HCT116 (cell line): ENCODE data around the gene TPSD1. TPM values are rescaled to one million over a fixed set of nuclear protein-coding genes. Genes with fewer than 3 reads are reported as not detected.
"Not testable (repeated sequence)": the region's sequence is repeated elsewhere in the genome, so short reads cannot be mapped to it uniquely, and the experiment has no call there.

Experiments
- ATAC-seq: fragments of 200-7000 bp; cut with Tn5 transposase; 2 replicates; pipeline ENCODE4 v1.9.1; 2020; ENCODE audit warnings: mild to moderate bottlenecking, moderate library complexity
- BruUV-seq: library from RNA; stranded (reverse); fragments of 400-500 nt; replicated peaks from 2 replicates; lab custom pipeline; 2021; lab: Mats Ljungman, UMichigan
- CTCF ChIA-PET: fragments of 300-600 bp; sonication (Branson Sonifier 250); formaldehyde crosslinking; loops from one replicate; lab custom pipeline; 2021; ENCODE audit warnings: antibody characterized with exemption; lab: Charles Lee
- POLR2A ChIA-PET: fragments of 300-600, 350-600 bp; sonication (Branson Sonifier 250); formaldehyde crosslinking; loops from one replicate; lab custom pipeline; 2021; ENCODE audit warnings: antibody characterized with exemption; lab: Charles Lee
- RAD21 ChIA-PET, 2 experiments: fragments of 300-600 bp; sonication (Branson Sonifier 250); formaldehyde crosslinking; loops; one replicate each; lab custom pipeline; 2023; ENCODE audit warnings: low total read pairs in 2 of 2; ENCODE audit not compliant: uncharacterized antibody in 2 of 2, unreplicated experiment in 2 of 2, low non-redundant PET in 1 of 2; lab: Charles Lee
- DNase-seq: peaks from one replicate; pipeline ENCODE4 v3.0.0-alpha.2; 2010; ENCODE audit warnings: low read depth, low spot score
- H2AFZ ChIP-seq: fragments of 200-600 bp; shearing (Covaris generic), sonication (generic); 2 replicates; pipeline ENCODE4 v1.6.1; 2017; ENCODE audit warnings: low read depth, mixed run types, mixed read lengths, antibody characterized with exemption, low read length; ENCODE audit not compliant: poor library complexity, severe bottlenecking
- H3K27ac ChIP-seq: 2 replicates; pipeline ENCODE4 v1.5.1; 2012; ENCODE audit warnings: low read depth, low read length
- H3K27me3 ChIP-seq: fragments of 200-600 bp; sonication (generic); 2 replicates; pipeline ENCODE4 v1.6.1; 2016; ENCODE audit warnings: mixed run types, low read length, mixed read lengths; ENCODE audit not compliant: insufficient read depth
- H3K36me3 ChIP-seq, 2 experiments: fragments of 200-500 bp in 1 of 2; fragments of 200-600 bp in 1 of 2; sonication (Bioruptor generic) in 1 of 2; sonication (generic) in 1 of 2; 2 replicates each; pipeline versions ENCODE4 v1.5.1 to v1.6.1; 2014 to 2016; ENCODE audit warnings: low read length in 2 of 2, inconsistent platforms in 1 of 2, mixed read lengths in 1 of 2, mixed run types in 1 of 2; ENCODE audit not compliant: insufficient read depth in 2 of 2, control insufficient read depth in 1 of 2
- H3K4me1 ChIP-seq, 2 experiments: fragments of 200-600 bp in 1 of 2; sonication (generic) in 1 of 2; 2 replicates each; pipeline versions ENCODE4 v1.5.1 to v1.6.1; 2012 to 2017; ENCODE audit warnings: low read length in 2 of 2, inconsistent platforms in 1 of 2, mild to moderate bottlenecking in 1 of 2, mixed read lengths in 1 of 2, mixed run types in 1 of 2, moderate library complexity in 1 of 2; ENCODE audit not compliant: insufficient read depth in 2 of 2, control insufficient read depth in 1 of 2
- H3K4me2 ChIP-seq: fragments of 200-600 bp; sonication (generic); 2 replicates; pipeline ENCODE4 v1.6.1; 2017; ENCODE audit warnings: mixed run types, low read length, mixed read lengths
- H3K4me3 ChIP-seq, 2 experiments: fragments of 200-600 bp in 1 of 2; sonication (generic) in 1 of 2; replicated peaks in 1 of 2; 2 replicates each; pipeline ENCODE4 v1.5.1; 2011 to 2016; ENCODE audit warnings: low read length in 2 of 2, control low read depth in 1 of 2, low read depth in 1 of 2, mild to moderate bottlenecking in 1 of 2, mixed read lengths in 1 of 2, mixed run types in 1 of 2
- H3K79me2 ChIP-seq: fragments of 200-600 bp; sonication (generic); 2 replicates; pipeline ENCODE4 v1.6.1; 2017; ENCODE audit warnings: mild to moderate bottlenecking, mixed run types, low read length, moderate library complexity, mixed read lengths; ENCODE audit not compliant: insufficient read depth
- H3K9ac ChIP-seq: fragments of 200-600 bp; sonication (generic); 2 replicates; pipeline ENCODE4 v1.6.1; 2016; ENCODE audit warnings: low read length, mixed read lengths
- H3K9me2 ChIP-seq: fragments of 200-600 bp; sonication (generic), shearing (Covaris generic); 2 replicates; pipeline ENCODE4 v1.6.1; 2017; ENCODE audit warnings: mixed run types, mild to moderate bottlenecking, moderate library complexity; ENCODE audit not compliant: insufficient read depth
- H3K9me3 ChIP-seq, 2 experiments: fragments of 200-500 bp in 1 of 2; fragments of 200-600 bp in 1 of 2; sonication (Bioruptor generic) in 1 of 2; sonication (generic) in 1 of 2; 2 replicates each; pipeline ENCODE4 v1.6.1; 2014 to 2017; ENCODE audit warnings: low read length in 2 of 2, mixed read lengths in 2 of 2, inconsistent platforms in 1 of 2, low read depth in 1 of 2, mild to moderate bottlenecking in 1 of 2, mixed run types in 1 of 2, moderate library complexity in 1 of 2; ENCODE audit not compliant: control insufficient read depth in 1 of 2, insufficient read depth in 1 of 2
- H4K20me1 ChIP-seq: fragments of 200-600 bp; sonication (generic), shearing (Covaris generic); 2 replicates; pipeline ENCODE4 v1.6.1; 2017; ENCODE audit warnings: mixed run types, mild to moderate bottlenecking, moderate library complexity; ENCODE audit not compliant: insufficient read depth
- EGR1 ChIP-seq: IDR thresholded peaks from 2 replicates; pipeline ENCODE4 v1.6.1; 2012; ENCODE audit warnings: low read depth
- ELF1 ChIP-seq: IDR thresholded peaks from 2 replicates; pipeline ENCODE4 v1.6.1; 2012; ENCODE audit warnings: low read depth, borderline replicate concordance
- POLR2A ChIP-seq: IDR thresholded peaks from 2 replicates; pipeline ENCODE4 v1.7.0; 2011; ENCODE audit warnings: borderline replicate concordance; ENCODE audit not compliant: insufficient read depth, insufficient read length; ENCODE audit errors: extremely low read depth
- RAD21 ChIP-seq: IDR thresholded peaks from 2 replicates; pipeline ENCODE4 v1.6.1; 2012; ENCODE audit warnings: low read depth, mild to moderate bottlenecking
- REST ChIP-seq: IDR thresholded peaks from 2 replicates; pipeline ENCODE4 v1.6.1; 2012; ENCODE audit warnings: low read depth
- intact Hi-C: fragments of 100-400 bp; cut with micrococcal nuclease; formaldehyde crosslinking; loops from 2 replicates; pipeline ENCODE4 v1.10.0; 2022
- total RNA-seq: library from RNA; stranded (reverse); gene quantifications from one replicate; pipeline ENCODE4 v1.2.1, GENCODE V29; 2021; ENCODE audit not compliant: unreplicated experiment

TPSD1 gene
- total RNA-seq, 1 experiment from 2014 or later = not detected

- ATAC-seq (no peak), DNase-seq (no peak)
- H3K9ac ChIP-seq = no peak overlapping the region
- no peaks in the 10 kb centered on the region for H3K36me3 ChIP-seq
- H3K27ac ChIP-seq = no peak overlapping the region
- no peaks in the 10 kb centered on the region for H3K9me2 ChIP-seq
- RAD21 ChIA-PET = no interaction called here
- CTCF ChIA-PET = no interaction called here
- TF ChIP-seq RAD21 = no peak
- no peak for TF ChIP-seq ELF1
- no peak for TF ChIP-seq EGR1
- no peak for TF ChIP-seq POLR2A
- no peak for TF ChIP-seq REST
- H2AFZ ChIP-seq = no peak overlapping the region
- no peak overlapping the region for H3K4me2 ChIP-seq
- POLR2A ChIA-PET = no interaction called here
- peaks cover 19 to 50% of the 10 kb centered on the region in 2 experiments for H3K4me1 ChIP-seq
- BruUV-seq = no TSS peak
- H3K4me3 ChIP-seq = no peak overlapping the region
- intact Hi-C loops = no loop called here
- no peaks in the 10 kb centered on the region for H4K20me1 ChIP-seq
- H3K79me2 ChIP-seq = no peaks in the 10 kb centered on the region
- no peaks in the 10 kb centered on the region for H3K27me3 ChIP-seq
- no peaks in the 10 kb centered on the region for H3K9me3 ChIP-seq
Observed at GRCh38 chr16:1291576-1291974, 35.7 kb downstream of the TPSD1 start.

GRCh38 chr16:1292208-1292607, 36.3 kb downstream of the TPSD1 start:
- intact Hi-C loops, BruUV-seq, H3K4me3 ChIP-seq, H3K9ac ChIP-seq, H2AFZ ChIP-seq, H3K79me2 ChIP-seq, H3K27me3 ChIP-seq, RAD21 ChIA-PET, H3K27ac ChIP-seq, DNase-seq, ATAC-seq, H3K4me2 ChIP-seq, H3K36me3 ChIP-seq, H4K20me1 ChIP-seq, H3K9me2 ChIP-seq, H3K9me3 ChIP-seq, POLR2A ChIA-PET: not testable (repeated sequence)
- CTCF ChIA-PET = interaction anchor here (0.6 kb wide), 1 partner anchor 73 kb away, joined by 7 read pairs; no protein-coding TSS in a partner anchor
- H3K4me1 ChIP-seq = peaks cover 26 to 56% of the 10 kb centered on the region in 2 experiments
